Peyer's patch (tissue), 4 donors: Measurements from ENCODE around the gene NELL1. TPM values are rescaled to one million over a fixed set of nuclear protein-coding genes. Genes with fewer than 3 reads are reported as not detected.

Experiments
- DNase-seq, 3 donors: peaks; one replicate each; pipeline ENCODE4 v3.0.0-alpha.2; 2017 to 2019
- H3K27ac ChIP-seq, 4 donors: fragments of 200-600 bp; sonication (generic); one replicate each; pipeline ENCODE4 v1.5.1; 2016 to 2019
- H3K27me3 ChIP-seq, 2 donors: fragments of 200-600 bp; sonication (generic); one replicate each; pipeline ENCODE4 v1.5.1; 2019
- H3K36me3 ChIP-seq, 3 donors: fragments of 200-600 bp; sonication (generic); one replicate each; pipeline ENCODE4 v1.5.1; 2016 to 2019
- H3K4me1 ChIP-seq, 4 donors: fragments of 200-600 bp; sonication (generic); one replicate each; pipeline ENCODE4 v1.5.1; 2016 to 2019
- H3K4me3 ChIP-seq, 4 donors: fragments of 200-600 bp; sonication (generic); 1 replicate in 3 of 4; 2 replicates in 1 of 4; pipeline ENCODE4 v1.5.1; 2016 to 2019; ENCODE audit warnings: mild to moderate bottlenecking in 1 of 4
- H3K9me3 ChIP-seq, 4 donors: fragments of 200-600 bp; sonication (generic); one replicate each; pipeline ENCODE4 v1.5.1; 2016 to 2019; ENCODE audit warnings: mild to moderate bottlenecking in 1 of 4
- CTCF ChIP-seq, 6 experiments: fragments of 450-650 bp in 4 of 6; fragments of 200-600 bp in 2 of 6; sonication (generic) in 1 of 6; IDR thresholded peaks; one replicate each; pipeline ENCODE4 v1.5.1; 2017 to 2019; ENCODE audit warnings: antibody characterized with exemption in 6 of 6, mild to moderate bottlenecking in 3 of 6, moderate library complexity in 1 of 6
- POLR2A ChIP-seq, 2 donors: fragments of 450-650 bp; IDR thresholded peaks; one replicate each; pipeline ENCODE4 v1.5.1; 2017; ENCODE audit warnings: antibody characterized with exemption in 2 of 2, mild to moderate bottlenecking in 2 of 2, moderate library complexity in 2 of 2
- total RNA-seq, 4 donors: library from RNA; depleted of rRNA; stranded (reverse); fragments of >200 nt; gene quantifications; one replicate each; pipeline ENCODE4 v1.1.0, GENCODE V29; 2016

Gene NELL1
- total RNA-seq, 4 donors from 2014 or later, result not detected

GRCh38 chr11:20719821-20720220 lies 50.4 kb downstream of the NELL1 start:
- DNase-seq, result no peak
- H3K4me1 ChIP-seq, result no peaks in the 10 kb centered on the region
- no peak overlapping the region for H3K4me3 ChIP-seq
- no peaks in the 10 kb centered on the region for H3K27me3 ChIP-seq
- no peaks in the 10 kb centered on the region for H3K9me3 ChIP-seq
- TF ChIP-seq CTCF (IDR thresholded peaks at IDR 0.05), result no peak
- TF ChIP-seq POLR2A (IDR thresholded peaks at IDR 0.05), result no peak
- H3K36me3 ChIP-seq, result no peaks in the 10 kb centered on the region
- H3K27ac ChIP-seq, result no peak overlapping the region

- Histone ChIP-seq H3K27ac (no peak overlapping the region), H3K27me3 (no peaks in the 10 kb centered on the region), H3K4me3 (no peak overlapping the region), H3K9me3 (no peaks in the 10 kb centered on the region), H3K4me1 (no peaks in the 10 kb centered on the region), H3K36me3 (no peaks in the 10 kb centered on the region)
- TF ChIP-seq POLR2A (IDR thresholded peaks at IDR 0.05), result no peak
- no peak for TF ChIP-seq CTCF (IDR thresholded peaks at IDR 0.05)
- DNase-seq, result no peak
Measured at GRCh38 chr11:20723366-20723765, 54.0 kb downstream of the NELL1 start.

- Histone ChIP-seq H3K9me3 (no peaks in the 10 kb centered on the region), H3K27ac (no peak overlapping the region), H3K4me3 (no peak overlapping the region), H3K36me3 (no peaks in the 10 kb centered on the region), H3K4me1 (no peaks in the 10 kb centered on the region), H3K27me3 (no peaks in the 10 kb centered on the region)
- DNase-seq, result no peak
- TF ChIP-seq CTCF (IDR thresholded peaks at IDR 0.05) (no peak), POLR2A (IDR thresholded peaks at IDR 0.05) (no peak)
Measured at GRCh38 chr11:20729597-20730105, 60.3 kb downstream of the NELL1 start.

GRCh38 chr11:20731676-20732215 lies 62.4 kb downstream of the NELL1 start:
- TF ChIP-seq POLR2A (IDR thresholded peaks at IDR 0.05) (no peak), CTCF (IDR thresholded peaks at IDR 0.05) (no peak)
- no peak for DNase-seq
- Histone ChIP-seq H3K9me3 (no peaks in the 10 kb centered on the region), H3K4me3 (no peak overlapping the region), H3K4me1 (no peaks in the 10 kb centered on the region), H3K27ac (no peak overlapping the region), H3K27me3 (no peaks in the 10 kb centered on the region), H3K36me3 (no peaks in the 10 kb centered on the region)

GRCh38 chr11:20739107-20739506 lies 69.7 kb downstream of the NELL1 start:
- H3K27me3 ChIP-seq, result no peaks in the 10 kb centered on the region
- H3K27ac ChIP-seq, result no peak overlapping the region
- no peak for TF ChIP-seq POLR2A (IDR thresholded peaks at IDR 0.05)
- no peak for TF ChIP-seq CTCF (IDR thresholded peaks at IDR 0.05)
- H3K36me3 ChIP-seq, result no peaks in the 10 kb centered on the region
- no peak overlapping the region for H3K4me3 ChIP-seq
- no peaks in the 10 kb centered on the region for H3K4me1 ChIP-seq
- DNase-seq, result no peak
- no peaks in the 10 kb centered on the region for H3K9me3 ChIP-seq

GRCh38 chr11:20739577-20739976 lies 70.2 kb downstream of the NELL1 start:
- Histone ChIP-seq H3K4me1 (no peaks in the 10 kb centered on the region), H3K27me3 (no peaks in the 10 kb centered on the region), H3K4me3 (no peak overlapping the region), H3K27ac (no peak overlapping the region), H3K9me3 (no peaks in the 10 kb centered on the region), H3K36me3 (no peaks in the 10 kb centered on the region)
- no peak for TF ChIP-seq POLR2A (IDR thresholded peaks at IDR 0.05)
- TF ChIP-seq CTCF (IDR thresholded peaks at IDR 0.05), result no peak
- DNase-seq, result no peak
